Neural progenitor cell (in vitro differentiated cells): ENCODE data around the gene ALDOB. TPM values are rescaled to one million over a fixed set of nuclear protein-coding genes. Genes with fewer than 3 reads are reported as not detected.

ENCODE experiments used
- DNase-seq: peaks from one replicate; pipeline ENCODE4 v3.0.0-alpha.2; 2016; ENCODE audit warnings: low spot score
- H2AFZ ChIP-seq: fragments of 200-600 bp; sonication (generic); replicated peaks from 2 replicates; pipeline ENCODE4 v1.6.1; 2016; ENCODE audit warnings: antibody characterized with exemption
- H3F3A ChIP-seq: fragments of 200-600 bp; sonication (generic); 2 replicates; pipeline ENCODE4 v1.6.1; 2016; ENCODE audit warnings: antibody characterized with exemption, low read depth
- H3K27ac ChIP-seq: fragments of 200-600 bp; sonication (generic); 2 replicates; pipeline ENCODE4 v1.5.1; 2016; ENCODE audit warnings: mild to moderate bottlenecking
- H3K27me3 ChIP-seq: fragments of 200-600 bp; sonication (generic); 2 replicates; pipeline ENCODE4 v1.6.1; 2016; ENCODE audit warnings: mild to moderate bottlenecking, moderate library complexity
- H3K36me3 ChIP-seq: fragments of 200-600 bp; sonication (generic); 2 replicates; pipeline ENCODE4 v1.5.1; 2016
- H3K4me1 ChIP-seq: fragments of 200-600 bp; sonication (generic); 2 replicates; pipeline ENCODE4 v1.6.1; 2016; ENCODE audit warnings: mixed run types
- H3K4me2 ChIP-seq: fragments of 200-600 bp; sonication (generic); 2 replicates; pipeline ENCODE4 v1.6.1; 2016
- H3K4me3 ChIP-seq: fragments of 200-600 bp; sonication (generic); 2 replicates; pipeline ENCODE4 v1.5.1; 2016
- H3K79me2 ChIP-seq: fragments of 200-600 bp; sonication (generic); 2 replicates; pipeline ENCODE4 v1.6.1; 2016; ENCODE audit warnings: low read depth
- H3K9ac ChIP-seq: fragments of 200-600 bp; sonication (generic); 2 replicates; pipeline ENCODE4 v1.6.1; 2016
- H3K9me3 ChIP-seq: fragments of 200-600 bp; sonication (generic); 2 replicates; pipeline ENCODE4 v1.5.1; 2016; ENCODE audit warnings: low read depth
- H4K20me1 ChIP-seq: fragments of 200-600 bp; sonication (generic); 2 replicates; pipeline ENCODE4 v1.6.1; 2016; ENCODE audit warnings: low read depth
- H3K27ac Mint-ChIP-seq: 3 replicates; pipeline ENCODE4 v1.8.0; 2021; ENCODE audit warnings: mixed read lengths
- H3K27me3 Mint-ChIP-seq: 2 replicates; pipeline ENCODE4 v1.8.0; 2022; ENCODE audit warnings: low read depth, mild to moderate bottlenecking, inconsistent platforms, moderate library complexity, mixed read lengths; ENCODE audit not compliant: insufficient read depth
- H3K36me3 Mint-ChIP-seq: 3 replicates; pipeline ENCODE4 v1.8.0; 2021; ENCODE audit warnings: mixed read lengths
- H3K4me1 Mint-ChIP-seq: 3 replicates; pipeline ENCODE4 v1.8.0; 2021; ENCODE audit warnings: mixed read lengths
- H3K4me3 Mint-ChIP-seq: 3 replicates; pipeline ENCODE4 v1.8.0; 2021; ENCODE audit warnings: mild to moderate bottlenecking, moderate library complexity, mixed read lengths
- H3K9me3 Mint-ChIP-seq: 3 replicates; pipeline ENCODE4 v1.8.0; 2020; ENCODE audit warnings: mixed read lengths
- CTCF ChIP-seq: fragments of 200-600 bp; sonication (generic); IDR thresholded peaks from 2 replicates; pipeline ENCODE4 v1.5.1; 2017; ENCODE audit warnings: antibody characterized with exemption, mild to moderate bottlenecking
- EZH2 ChIP-seq: fragments of 200-600 bp; sonication (generic); IDR thresholded peaks from 2 replicates; pipeline ENCODE4 v1.6.1; 2017; ENCODE audit warnings: antibody characterized with exemption, mild to moderate bottlenecking, moderate library complexity
- EZH2phosphoT487 ChIP-seq: fragments of 200-600 bp; sonication (generic); IDR thresholded peaks from 2 replicates; pipeline ENCODE4 v1.6.1; 2017; ENCODE audit warnings: antibody characterized with exemption
- total RNA-seq: library from RNA; depleted of rRNA; stranded (reverse); fragments of >200 nt; gene quantifications from 2 replicates; pipeline ENCODE4 v1.2.3, GENCODE V29; 2015; ENCODE audit warnings: low replicate concordance

ALDOB gene
- total RNA-seq, 1 donor from 2014 or later, result not detected

GRCh38 chr9:101479338-101480030 lies 43.9 kb upstream of the ALDOB start:
- H3K27me3 ChIP-seq, result peaks cover 3% of the 10 kb centered on the region
- H3K36me3 ChIP-seq, result no peaks in the 10 kb centered on the region
- no peaks in the 10 kb centered on the region for H4K20me1 ChIP-seq
- no peak overlapping the region for H3K27ac Mint-ChIP-seq
- no peak overlapping the region for H3K4me3 ChIP-seq
- no peaks in the 10 kb centered on the region for H3K9me3 Mint-ChIP-seq
- H3K27me3 Mint-ChIP-seq, result no peaks in the 10 kb centered on the region
- no peaks in the 10 kb centered on the region for H3K4me1 ChIP-seq
- peaks cover 25% of the 10 kb centered on the region for H3K36me3 Mint-ChIP-seq
- no peak overlapping the region for H3K9ac ChIP-seq
- TF ChIP-seq EZH2 (no peak), EZH2phosphoT487 (no peak)
- DNase-seq, result no peak
- H3K27ac ChIP-seq, result no peak overlapping the region
- no peaks in the 10 kb centered on the region for H3K79me2 ChIP-seq
- H3K4me3 Mint-ChIP-seq, result no peak overlapping the region
- H3K9me3 ChIP-seq, result no peaks in the 10 kb centered on the region
- H2AFZ ChIP-seq, result no peak overlapping the region
- H3K4me2 ChIP-seq, result no peak overlapping the region
- H3F3A ChIP-seq, result no peaks in the 10 kb centered on the region
- peaks cover 7% of the 10 kb centered on the region for H3K4me1 Mint-ChIP-seq

- H3K27me3 Mint-ChIP-seq, result no peaks in the 10 kb centered on the region
- DNase-seq, result no peak
- no peaks in the 10 kb centered on the region for H3K9me3 ChIP-seq
- H3K27ac Mint-ChIP-seq, result no peak overlapping the region
- H3K9me3 Mint-ChIP-seq, result no peaks in the 10 kb centered on the region
- H3K4me1 Mint-ChIP-seq, result peaks cover 7% of the 10 kb centered on the region
- no peak overlapping the region for H3K4me2 ChIP-seq
- H3K27me3 ChIP-seq, result no peaks in the 10 kb centered on the region
- no peak overlapping the region for H3K27ac ChIP-seq
- H3F3A ChIP-seq, result no peaks in the 10 kb centered on the region
- H3K36me3 ChIP-seq, result no peaks in the 10 kb centered on the region
- H4K20me1 ChIP-seq, result no peaks in the 10 kb centered on the region
- no peak overlapping the region for H3K4me3 Mint-ChIP-seq
- peaks cover 29% of the 10 kb centered on the region for H3K36me3 Mint-ChIP-seq
- H3K9ac ChIP-seq, result no peak overlapping the region
- no peaks in the 10 kb centered on the region for H3K4me1 ChIP-seq
- H3K79me2 ChIP-seq, result no peaks in the 10 kb centered on the region
- no peak overlapping the region for H2AFZ ChIP-seq
- no peak overlapping the region for H3K4me3 ChIP-seq
- TF ChIP-seq CTCF (no peak), EZH2 (no peak), EZH2phosphoT487 (no peak)
Measured at GRCh38 chr9:101478906-101479305, 43.3 kb upstream of the ALDOB start.

- no peaks in the 10 kb centered on the region for H3K27me3 ChIP-seq
- Mint-ChIP-seq H3K36me3 (peaks cover 32% of the 10 kb centered on the region), H3K27me3 (no peaks in the 10 kb centered on the region), H3K4me1 (peaks cover 7% of the 10 kb centered on the region), H3K4me3 (no peak overlapping the region), H3K9me3 (no peaks in the 10 kb centered on the region), H3K27ac (no peak overlapping the region)
- TF ChIP-seq CTCF, result no peak
- TF ChIP-seq EZH2phosphoT487, result no peak
- TF ChIP-seq EZH2, result no peak
- H3K79me2 ChIP-seq, result no peaks in the 10 kb centered on the region
- no peaks in the 10 kb centered on the region for H3K9me3 ChIP-seq
- no peak overlapping the region for H3K4me2 ChIP-seq
- H2AFZ ChIP-seq, result no peak overlapping the region
- no peak overlapping the region for H3K27ac ChIP-seq
- H3K36me3 ChIP-seq, result no peaks in the 10 kb centered on the region
- no peak for DNase-seq
- H4K20me1 ChIP-seq, result no peaks in the 10 kb centered on the region
- no peak overlapping the region for H3K4me3 ChIP-seq
- H3K4me1 ChIP-seq, result no peaks in the 10 kb centered on the region
- no peaks in the 10 kb centered on the region for H3F3A ChIP-seq
- no peak overlapping the region for H3K9ac ChIP-seq
Measured at GRCh38 chr9:101478444-101478843, 42.9 kb upstream of the ALDOB start.

GRCh38 chr9:101477736-101478135 lies 42.2 kb upstream of the ALDOB start:
- H3K9me3 ChIP-seq, result no peaks in the 10 kb centered on the region
- H3K9ac ChIP-seq, result no peak overlapping the region
- H3K27me3 Mint-ChIP-seq, result no peaks in the 10 kb centered on the region
- no peaks in the 10 kb centered on the region for H3F3A ChIP-seq
- no peak for TF ChIP-seq EZH2
- TF ChIP-seq EZH2phosphoT487, result no peak
- TF ChIP-seq CTCF, result no peak
- no peak overlapping the region for H3K4me3 ChIP-seq
- H3K27ac Mint-ChIP-seq, result no peak overlapping the region
- no peaks in the 10 kb centered on the region for H4K20me1 ChIP-seq
- H3K36me3 ChIP-seq, result no peaks in the 10 kb centered on the region
- no peaks in the 10 kb centered on the region for H3K9me3 Mint-ChIP-seq
- H3K4me2 ChIP-seq, result no peak overlapping the region
- H3K4me1 Mint-ChIP-seq, result peaks cover 7% of the 10 kb centered on the region
- no peaks in the 10 kb centered on the region for H3K27me3 ChIP-seq
- no peaks in the 10 kb centered on the region for H3K79me2 ChIP-seq
- no peaks in the 10 kb centered on the region for H3K4me1 ChIP-seq
- H3K27ac ChIP-seq, result no peak overlapping the region
- no peak overlapping the region for H2AFZ ChIP-seq
- H3K4me3 Mint-ChIP-seq, result no peak overlapping the region
- H3K36me3 Mint-ChIP-seq, result peaks cover 35% of the 10 kb centered on the region
- DNase-seq, result no peak
